Glomerular visceral epithelial cell (primary cell): ENCODE data around the gene FOXI1.
"Not testable (repeated sequence)": the region's sequence is repeated elsewhere in the genome, so short reads cannot be mapped to it uniquely, and the experiment has no call there.

Experiments used
- DNase-seq: peaks from one replicate; pipeline ENCODE4 v3.0.0-alpha.2; 2016; ENCODE audit errors: extremely low spot score

FOXI1 gene

GRCh38 chr5:170126061-170126460 lies 20.4 kb downstream of the FOXI1 start:
- DNase-seq, result no peak

GRCh38 chr5:170126626-170127025 lies 20.9 kb downstream of the FOXI1 start:
- no peak for DNase-seq

DNA sequence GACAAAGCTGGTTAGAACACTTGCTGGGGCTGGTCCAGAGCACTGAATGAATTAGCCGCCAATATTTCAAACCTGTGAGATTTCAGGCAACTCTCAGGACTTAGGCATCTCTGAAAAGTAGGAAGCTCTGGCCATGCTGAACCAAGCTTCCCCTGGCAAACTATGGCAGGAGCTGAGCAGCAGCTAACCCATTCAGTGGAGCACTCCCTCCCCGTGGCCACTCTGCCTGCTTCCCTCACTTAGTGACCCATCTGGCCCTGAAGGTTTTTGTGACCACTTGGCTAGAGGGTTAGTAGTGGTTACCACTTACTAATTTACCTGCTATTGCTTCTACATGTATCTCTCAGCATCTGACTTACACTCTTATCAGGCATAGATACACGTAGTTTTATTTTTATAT lies 25.5 kb downstream of the FOXI1 start:
- no peak for DNase-seq

- no peak for DNase-seq
These were observed 26.7 kb downstream of the FOXI1 start for GRCh38 chr5:170132269-170132975.

DNA sequence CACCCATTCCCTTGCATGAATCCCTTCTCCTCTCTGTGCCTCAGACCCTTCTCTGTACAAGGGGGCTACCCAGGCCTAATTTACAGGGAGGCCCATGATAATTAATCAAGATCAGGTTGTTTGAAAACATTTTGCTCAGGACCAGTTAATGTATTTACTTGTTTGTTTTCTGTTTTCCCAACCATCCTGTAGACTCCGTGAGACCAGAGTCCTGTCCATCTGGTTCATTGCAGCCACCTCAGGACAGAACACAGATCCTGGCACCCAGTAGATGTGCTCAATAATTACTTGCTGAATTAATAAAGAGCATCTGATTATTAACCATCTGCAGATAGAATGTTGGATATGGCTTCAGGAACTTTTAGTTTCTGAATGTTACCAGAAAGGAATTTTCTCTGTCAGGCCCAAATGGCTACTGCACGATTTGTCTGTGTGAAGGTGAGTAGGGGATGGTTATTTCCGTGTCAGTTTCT lies 27.3 kb downstream of the FOXI1 start:
- DNase-seq, result no peak

GRCh38 chr5:170135796-170136490 lies 30.2 kb downstream of the FOXI1 start:
- no peak for DNase-seq

- no peak for DNase-seq
These were observed 30.8 kb downstream of the FOXI1 start for GRCh38 chr5:170136506-170136905.

DNA sequence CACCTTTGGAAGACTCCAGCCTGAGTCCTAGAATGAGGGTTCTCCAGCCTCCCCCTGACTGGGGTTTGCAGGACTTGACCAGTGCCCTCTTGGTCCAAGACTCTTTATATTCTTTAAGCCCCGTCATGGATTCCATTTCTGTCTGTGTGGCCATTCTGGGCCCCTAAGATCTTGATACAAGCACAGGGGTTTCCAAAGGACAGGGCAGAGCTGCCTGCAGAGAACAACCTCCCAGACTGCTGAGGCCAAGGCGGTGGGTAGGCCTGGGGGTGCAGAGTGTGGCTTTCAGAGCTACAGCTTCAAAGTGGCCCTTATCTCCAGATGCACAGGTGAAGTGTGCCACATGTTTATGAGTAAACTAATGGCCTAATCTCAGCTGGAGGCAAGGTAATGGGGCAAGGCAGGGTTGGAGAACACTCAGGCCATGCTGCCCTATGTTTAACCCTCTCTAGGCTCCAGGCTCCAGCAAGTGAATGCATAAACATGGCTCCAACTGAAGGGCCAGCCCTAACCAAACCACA lies 32.1 kb downstream of the FOXI1 start:
- no peak for DNase-seq

DNA sequence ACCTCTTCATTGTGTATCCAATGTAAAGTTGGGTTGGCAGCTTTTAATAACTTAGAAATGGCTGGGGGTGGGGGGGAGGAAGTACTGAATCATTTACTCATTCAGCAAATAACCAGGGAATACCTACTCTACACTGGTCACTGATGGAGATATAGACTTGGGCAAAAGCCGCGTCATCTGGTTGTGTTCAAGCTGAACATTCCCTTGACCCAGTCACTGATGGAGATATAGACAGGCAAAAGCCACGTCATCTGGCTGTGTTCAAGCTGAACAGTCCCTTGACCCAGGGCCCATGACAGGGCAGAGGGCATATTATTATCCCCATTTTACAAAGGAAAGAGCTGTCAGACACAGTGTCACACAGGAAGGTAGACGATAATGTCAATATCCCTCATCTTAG lies 32.6 kb downstream of the FOXI1 start:
- no peak for DNase-seq

DNA sequence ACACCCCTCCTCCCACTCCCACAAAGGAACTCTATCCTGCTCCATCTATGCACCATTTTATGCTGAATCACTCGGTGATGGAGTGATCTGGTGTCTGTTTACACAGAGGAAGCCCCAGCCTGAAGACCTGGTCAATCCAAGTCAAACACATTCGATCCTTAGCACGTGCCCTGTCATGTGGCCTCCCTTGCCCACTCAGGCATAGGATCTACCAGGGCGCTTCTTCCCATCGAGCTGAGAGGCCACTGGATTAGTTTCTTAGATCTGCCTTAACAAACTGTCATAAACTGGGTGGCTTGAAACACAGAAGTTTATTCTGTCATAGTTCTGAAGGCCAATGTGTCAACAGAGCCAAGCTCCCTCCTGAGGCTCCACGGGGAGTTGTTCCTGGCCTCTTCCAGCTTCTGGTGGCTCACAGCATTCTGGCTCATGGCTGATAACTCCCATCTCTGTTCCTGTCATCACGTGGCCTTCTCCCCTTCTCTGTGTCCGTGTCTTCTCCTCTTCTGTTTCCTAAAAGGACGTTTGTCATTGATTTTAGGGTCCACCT lies 34.2 kb downstream of the FOXI1 start:
- DNase-seq, result no peak

DNA sequence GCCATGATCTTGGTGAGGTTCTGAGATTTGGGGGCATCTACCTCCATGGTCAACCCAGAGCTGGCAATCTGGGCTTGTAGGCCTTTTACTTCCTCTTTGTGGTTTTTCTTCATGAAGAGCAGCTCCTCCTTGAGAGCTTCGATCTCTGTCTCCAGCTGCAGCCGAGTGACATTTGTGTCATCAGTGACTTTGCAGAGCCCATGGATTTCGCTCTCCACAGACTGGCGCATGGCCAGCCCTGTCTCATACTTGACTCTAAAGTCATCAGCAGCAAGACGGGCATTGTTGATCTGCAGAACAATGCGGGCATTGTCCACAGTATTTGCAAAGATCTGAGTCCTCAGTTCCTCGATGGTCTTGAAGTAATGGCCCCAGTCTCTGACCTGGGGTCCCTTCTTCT lies 35.5 kb downstream of the FOXI1 start:
- DNase-seq, result not testable (repeated sequence)

DNA sequence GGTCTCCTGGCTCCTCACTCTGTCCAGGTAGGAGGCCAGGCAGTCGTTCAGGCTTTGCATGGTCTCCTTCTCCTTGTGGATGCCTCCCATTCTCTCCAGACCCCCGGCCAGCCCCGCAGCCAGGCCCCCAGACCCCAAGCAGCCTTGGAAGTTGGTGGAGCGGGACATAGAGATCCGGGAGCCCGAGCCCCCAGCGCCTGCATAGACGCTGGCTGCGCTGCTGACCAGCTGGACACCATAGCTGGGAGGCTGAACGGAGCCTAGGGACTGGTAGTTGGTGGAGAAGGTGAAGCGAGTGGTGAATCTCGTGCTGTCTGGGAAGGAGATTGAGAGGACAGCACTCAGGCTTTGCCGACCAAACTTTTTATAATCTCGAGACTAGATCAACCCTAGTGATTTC lies 35.9 kb downstream of the FOXI1 start:
- no peak for DNase-seq

GRCh38 chr5:170142196-170142595 lies 36.5 kb downstream of the FOXI1 start:
- no peak for DNase-seq

GRCh38 chr5:170143091-170143490 lies 37.4 kb downstream of the FOXI1 start:
- DNase-seq, result no peak

- no peak for DNase-seq
These were observed 38.0 kb downstream of the FOXI1 start for GRCh38 chr5:170143710-170144109.

- DNase-seq, result no peak
These were observed 38.8 kb downstream of the FOXI1 start for GRCh38 chr5:170144286-170145023.

DNA sequence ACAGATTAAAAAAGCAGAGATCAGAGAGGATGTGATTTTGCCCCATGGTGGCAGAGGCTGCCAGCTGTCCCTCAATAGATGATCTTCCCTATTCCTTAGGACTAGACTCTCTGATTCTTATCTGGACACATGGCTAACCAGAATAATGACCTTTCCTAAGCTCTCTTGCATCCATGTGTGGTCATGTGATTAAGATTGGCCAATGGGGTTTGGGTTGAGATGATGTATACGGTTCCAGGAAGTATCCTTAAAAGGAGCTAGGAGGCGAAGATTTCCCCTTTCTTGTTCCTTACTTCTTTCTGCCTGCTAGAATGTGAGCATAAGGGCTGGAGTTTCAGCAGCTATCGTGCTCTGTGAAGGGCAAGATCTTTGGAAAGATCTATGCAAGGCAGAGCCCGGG lies 39.8 kb downstream of the FOXI1 start:
- no peak for DNase-seq

- DNase-seq, result no peak
These were observed 41.5 kb downstream of the FOXI1 start for GRCh38 chr5:170147051-170147752.

DNA sequence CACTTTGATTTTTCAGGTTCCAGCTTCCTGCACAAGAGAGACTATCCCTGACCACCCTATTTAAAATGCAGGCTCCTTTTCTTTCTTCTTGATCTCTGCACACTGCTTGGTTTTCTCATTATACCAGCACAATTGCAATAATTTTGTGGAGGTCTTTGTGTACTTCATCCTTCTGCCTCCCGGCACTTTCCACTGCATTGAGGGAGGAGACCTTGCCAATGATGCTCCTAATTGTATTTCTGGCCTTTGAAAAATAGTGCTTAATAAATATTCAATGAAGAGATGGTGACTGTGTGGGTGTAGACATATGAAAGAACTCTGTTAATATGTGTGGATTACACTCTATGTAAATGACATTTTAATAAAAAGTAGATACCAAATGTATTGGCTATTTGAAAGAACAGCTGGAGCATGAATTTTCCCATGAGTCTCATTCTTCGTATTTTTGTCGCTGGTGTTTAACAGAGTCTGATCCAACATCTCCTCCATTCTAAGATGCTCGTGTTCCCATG lies 42.1 kb downstream of the FOXI1 start:
- no peak for DNase-seq

GRCh38 chr5:170148430-170149205 lies 42.9 kb downstream of the FOXI1 start:
- DNase-seq, result no peak

DNA sequence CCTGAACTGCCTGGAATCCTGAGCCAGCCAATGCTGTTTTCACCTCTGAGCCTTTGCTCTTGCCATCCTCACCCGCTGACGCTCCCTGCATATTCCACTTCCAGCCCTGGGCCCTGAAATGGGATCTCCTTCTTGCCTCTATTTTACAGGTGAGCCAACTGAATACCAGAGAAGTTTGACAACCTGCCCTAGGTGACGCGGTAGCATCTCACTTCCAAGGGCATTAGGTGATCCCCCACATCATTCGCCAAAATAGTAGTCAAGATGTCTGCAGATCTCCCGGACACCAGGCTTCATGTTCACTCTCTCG lies 43.5 kb downstream of the FOXI1 start:
- no peak for DNase-seq
